ENCODE data around the gene MAP1LC3B2.
"Not testable (repeated sequence)": the region's sequence is repeated elsewhere in the genome, so short reads cannot be mapped to it uniquely, and the experiment has no call there.

MAP1LC3B2 gene

DNA sequence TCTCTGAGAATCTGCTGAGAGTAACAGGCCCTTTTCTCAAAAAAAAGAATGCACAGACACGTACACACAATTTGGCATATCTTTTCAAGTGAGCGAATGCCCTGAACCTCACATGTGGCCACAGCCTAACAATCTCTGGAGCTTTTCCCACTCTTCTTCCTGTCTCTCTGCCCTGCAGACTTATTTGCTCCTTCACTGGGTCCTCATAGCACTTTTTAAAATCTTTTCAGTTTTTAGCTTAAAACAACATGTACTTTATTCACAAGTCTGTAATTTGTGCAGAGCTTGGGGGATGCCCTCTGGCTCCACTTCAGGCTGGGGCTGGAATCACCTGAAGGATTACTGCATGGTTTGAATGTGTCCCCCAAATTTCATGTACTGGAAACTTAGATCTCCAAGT, 9.0 kb downstream of the MAP1LC3B2 start:
- no peaks in the 10 kb centered on the region for H3K9me3 ChIP-seq (ENCODE audit: control insufficient read depth, low read length)
- H3K4me3 ChIP-seq (ENCODE audit: low read length): no peak overlapping the region
- H3K27me3 ChIP-seq (ENCODE audit: control insufficient read depth, insufficient read depth, low read length): no peaks in the 10 kb centered on the region

DNA sequence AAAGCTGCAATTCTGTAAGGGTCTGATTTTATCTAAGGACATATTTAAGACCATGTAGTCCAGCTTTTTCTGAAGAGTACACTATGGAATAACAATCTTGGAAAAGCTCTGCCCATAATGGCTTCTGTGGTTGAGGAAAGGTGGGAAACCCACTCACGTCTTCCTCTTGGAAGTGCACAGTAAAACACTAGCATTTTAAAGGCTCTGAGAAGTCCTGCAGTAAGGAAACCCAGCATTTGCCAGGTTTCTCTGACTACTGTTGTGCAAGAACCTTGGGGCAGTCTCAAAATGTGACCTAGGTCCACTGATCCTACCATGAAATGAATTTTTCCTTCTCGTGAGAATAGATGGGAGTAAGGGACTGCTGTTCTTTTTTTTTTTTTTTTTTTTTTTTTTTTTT, 11.9 kb downstream of the MAP1LC3B2 start:
- Histone ChIP-seq H3K9ac (ENCODE audit: low read length) (no peak overlapping the region), H3K9me3 (ENCODE audit: control insufficient read depth, low read length) (no peaks in the 10 kb centered on the region), H3K27me3 (ENCODE audit: control insufficient read depth, insufficient read depth, low read length) (no peaks in the 10 kb centered on the region), H3K4me1 (ENCODE audit: control insufficient read depth, insufficient read depth, low read length) (no peaks in the 10 kb centered on the region), H3K36me3 (ENCODE audit: control insufficient read depth, insufficient read depth, low read length) (no peaks in the 10 kb centered on the region), H3K4me3 (ENCODE audit: low read length) (no peak overlapping the region)

More for the DNA sequence above, 9.0 kb downstream of the MAP1LC3B2 start:
- Histone ChIP-seq H3K9ac (ENCODE audit: low read length) (no peak overlapping the region), H3K36me3 (ENCODE audit: control insufficient read depth, insufficient read depth, low read length) (no peaks in the 10 kb centered on the region), H3K4me1 (ENCODE audit: control insufficient read depth, insufficient read depth, low read length) (no peaks in the 10 kb centered on the region)

DNA sequence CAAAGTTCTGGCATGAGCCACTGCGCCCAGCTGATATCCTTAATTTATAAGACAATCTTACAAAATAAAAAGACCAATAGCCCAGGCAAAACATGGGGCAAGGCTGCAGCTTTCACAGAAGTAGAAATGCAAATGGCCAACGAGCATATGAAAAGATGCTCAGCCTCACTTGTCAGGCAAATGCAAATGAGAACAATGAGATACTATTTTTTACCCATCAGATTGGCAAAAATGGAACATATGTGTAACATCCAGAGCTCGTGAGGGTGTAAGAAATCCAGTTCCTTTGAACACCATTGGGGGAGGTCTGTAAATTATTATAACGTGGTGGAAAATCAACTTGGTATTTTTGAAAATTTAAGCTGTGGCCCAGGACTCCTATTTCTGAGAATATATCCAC, 14.6 kb downstream of the MAP1LC3B2 start:
- Histone ChIP-seq H3K36me3 (ENCODE audit: control insufficient read depth, insufficient read depth, low read length) (no peaks in the 10 kb centered on the region), H3K27me3 (ENCODE audit: control insufficient read depth, insufficient read depth, low read length) (no peaks in the 10 kb centered on the region), H3K4me1 (ENCODE audit: control insufficient read depth, insufficient read depth, low read length) (peaks cover 9% of the 10 kb centered on the region), H3K9ac (ENCODE audit: low read length) (no peak overlapping the region), H3K9me3 (ENCODE audit: control insufficient read depth, low read length) (no peaks in the 10 kb centered on the region), H3K4me3 (ENCODE audit: low read length) (no peak overlapping the region)

DNA sequence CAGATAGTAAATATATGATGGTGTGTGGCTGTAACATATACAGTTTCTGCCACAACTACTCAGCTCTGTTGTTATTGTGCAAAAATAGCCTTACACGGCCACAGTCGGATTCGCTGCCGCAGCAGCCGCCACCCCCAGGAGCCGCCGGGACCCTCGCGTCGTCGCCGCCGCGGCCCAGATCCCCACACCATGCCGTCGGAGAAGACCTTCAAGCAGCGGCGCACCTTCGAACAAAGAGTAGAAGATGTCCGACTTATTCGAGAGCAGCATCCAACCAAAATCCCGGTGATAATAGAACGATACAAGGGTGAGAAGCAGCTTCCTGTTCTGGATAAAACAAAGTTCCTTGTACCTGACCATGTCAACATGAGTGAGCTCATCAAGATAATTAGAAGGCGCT, 16.6 kb downstream of the MAP1LC3B2 start:
- H3K9ac ChIP-seq (ENCODE audit: low read length); H3K9me3 ChIP-seq (ENCODE audit: control insufficient read depth, low read length): not testable (repeated sequence)

DNA sequence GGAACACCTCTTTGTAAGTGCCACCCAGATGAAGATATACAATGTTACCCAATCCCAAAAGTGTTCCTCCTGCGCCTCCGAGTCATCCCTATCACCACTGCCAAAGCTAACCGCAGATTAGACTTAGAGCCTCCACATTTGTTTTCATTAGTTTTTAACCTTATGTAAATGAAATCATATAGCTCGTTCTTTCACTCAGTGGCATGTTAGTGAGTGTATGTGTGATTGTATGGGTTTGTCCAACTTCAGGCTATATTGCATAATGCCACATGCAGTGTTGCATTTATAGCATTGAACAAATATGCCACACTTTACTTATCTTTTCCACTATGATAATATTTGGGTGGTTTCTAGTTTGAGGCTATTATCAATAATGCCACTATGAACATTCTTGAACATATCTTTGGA, 18.0 kb downstream of the MAP1LC3B2 start:
- no peaks in the 10 kb centered on the region for H3K27me3 ChIP-seq (ENCODE audit: control insufficient read depth, insufficient read depth, low read length)
- H3K36me3 ChIP-seq (ENCODE audit: control insufficient read depth, insufficient read depth, low read length): no peaks in the 10 kb centered on the region
- no peak overlapping the region for H3K9ac ChIP-seq (ENCODE audit: low read length)
- no peaks in the 10 kb centered on the region for H3K9me3 ChIP-seq (ENCODE audit: control insufficient read depth, low read length)
- no peak overlapping the region for H3K4me3 ChIP-seq (ENCODE audit: low read length)
- peaks cover 9% of the 10 kb centered on the region for H3K4me1 ChIP-seq (ENCODE audit: control insufficient read depth, insufficient read depth, low read length)

More for the DNA sequence above, 16.6 kb downstream of the MAP1LC3B2 start:
- H3K27me3 ChIP-seq (ENCODE audit: control insufficient read depth, insufficient read depth, low read length); H3K4me3 ChIP-seq (ENCODE audit: low read length); H3K4me1 ChIP-seq (ENCODE audit: control insufficient read depth, insufficient read depth, low read length); H3K36me3 ChIP-seq (ENCODE audit: control insufficient read depth, insufficient read depth, low read length): not testable (repeated sequence)

DNA sequence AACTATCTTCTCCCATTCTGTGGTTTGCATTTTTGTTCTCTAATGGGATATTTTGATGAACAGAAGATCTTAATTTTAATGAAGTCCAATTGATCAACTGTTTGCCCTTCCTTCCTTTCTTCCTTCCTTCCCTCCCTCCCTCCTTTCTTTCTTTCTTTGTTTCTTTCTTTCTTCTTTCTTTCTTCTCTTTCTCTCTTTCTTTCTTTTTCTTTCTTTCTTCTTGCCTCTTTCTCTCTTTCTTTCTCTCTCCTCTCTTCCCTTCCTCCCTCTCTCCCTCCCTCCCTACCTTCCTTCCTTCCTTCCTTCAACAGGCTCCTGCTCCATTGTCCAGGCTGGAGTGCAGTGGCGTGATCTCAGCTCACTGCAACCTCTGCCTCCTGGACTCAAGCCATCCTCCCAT, 18.9 kb downstream of the MAP1LC3B2 start:
- H3K4me1 ChIP-seq (ENCODE audit: control insufficient read depth, insufficient read depth, low read length): peaks cover 17% of the 10 kb centered on the region
- no peaks in the 10 kb centered on the region for H3K9me3 ChIP-seq (ENCODE audit: control insufficient read depth, low read length)
- no peak overlapping the region for H3K4me3 ChIP-seq (ENCODE audit: low read length)
- no peaks in the 10 kb centered on the region for H3K36me3 ChIP-seq (ENCODE audit: control insufficient read depth, insufficient read depth, low read length)
- H3K27me3 ChIP-seq (ENCODE audit: control insufficient read depth, insufficient read depth, low read length): no peaks in the 10 kb centered on the region
- no peak overlapping the region for H3K9ac ChIP-seq (ENCODE audit: low read length)

DNA sequence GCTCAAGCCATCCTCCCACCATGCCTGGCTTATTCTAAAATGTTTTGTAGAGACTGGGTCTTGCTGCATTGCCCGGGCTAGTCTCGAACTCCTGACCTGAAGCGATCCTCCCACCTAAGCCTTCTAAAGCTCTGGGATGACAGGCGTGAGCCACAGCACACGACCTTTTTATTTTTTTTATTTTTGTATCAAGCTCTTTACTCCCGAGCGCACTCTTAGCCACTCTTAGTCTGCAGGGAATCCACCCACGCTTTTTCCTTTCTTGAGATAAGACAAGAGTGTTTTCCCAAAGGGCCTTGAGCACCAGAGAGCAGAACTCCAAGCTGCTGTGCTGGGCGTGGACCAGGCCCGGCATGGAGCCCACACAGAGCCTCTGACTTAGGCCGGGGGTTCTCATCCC, 23.4 kb downstream of the MAP1LC3B2 start:
- Histone ChIP-seq H3K4me1 (ENCODE audit: control insufficient read depth, insufficient read depth, low read length) (peaks cover 24% of the 10 kb centered on the region), H3K27me3 (ENCODE audit: control insufficient read depth, insufficient read depth, low read length) (no peaks in the 10 kb centered on the region), H3K9ac (ENCODE audit: low read length) (no peak overlapping the region), H3K36me3 (ENCODE audit: control insufficient read depth, insufficient read depth, low read length) (no peaks in the 10 kb centered on the region), H3K4me3 (ENCODE audit: low read length) (no peak overlapping the region), H3K9me3 (ENCODE audit: control insufficient read depth, low read length) (no peaks in the 10 kb centered on the region)

DNA sequence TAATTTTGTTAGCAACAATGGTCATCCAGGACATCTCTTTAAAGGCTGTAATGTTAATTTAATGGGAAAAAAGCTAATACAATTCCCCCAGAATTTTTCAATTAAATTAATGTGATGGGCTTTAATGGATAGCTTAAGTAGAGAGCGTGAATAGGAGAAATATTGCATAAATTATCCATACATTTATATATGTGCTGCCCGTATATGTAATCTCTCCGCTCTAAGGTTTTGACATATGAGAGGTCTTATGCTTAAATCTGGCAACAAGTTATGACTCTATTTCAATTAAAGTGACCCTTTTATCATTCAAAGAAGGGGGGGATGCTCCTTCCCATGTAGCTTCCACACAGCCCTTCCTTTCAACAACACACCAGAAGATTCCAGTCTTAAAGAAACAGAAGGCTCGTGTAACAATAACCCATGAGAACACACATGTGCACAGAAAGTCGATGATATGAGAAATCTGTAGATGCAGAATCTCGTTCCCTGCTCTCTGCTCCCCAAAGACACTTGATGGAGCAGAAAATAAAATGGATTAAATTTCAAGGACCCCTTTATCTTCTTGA, 24.0 kb downstream of the MAP1LC3B2 start:
- no peaks in the 10 kb centered on the region for H3K36me3 ChIP-seq (ENCODE audit: control insufficient read depth, insufficient read depth, low read length)
- no peak overlapping the region for H3K4me3 ChIP-seq (ENCODE audit: low read length)

DNA sequence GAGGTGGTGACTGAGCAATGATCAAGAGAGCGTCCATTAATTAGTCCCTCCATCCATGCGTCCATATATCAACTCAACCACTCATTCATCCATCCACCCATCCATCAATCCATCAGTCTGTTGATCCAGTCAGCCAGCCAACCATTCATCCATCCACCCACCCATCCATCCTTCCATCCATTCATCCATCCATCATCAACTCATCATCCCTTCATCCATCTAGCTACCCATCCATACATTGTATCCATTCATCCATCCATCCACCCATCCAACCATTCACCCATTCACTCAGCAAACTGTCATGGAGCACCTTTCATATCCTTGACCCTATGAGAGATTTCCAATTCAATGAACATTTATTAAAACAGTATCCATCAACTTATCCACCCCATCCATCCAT, 28.1 kb downstream of the MAP1LC3B2 start:
- Histone ChIP-seq H3K4me3 (ENCODE audit: low read length) (no peak overlapping the region), H3K9me3 (ENCODE audit: control insufficient read depth, low read length) (no peaks in the 10 kb centered on the region), H3K4me1 (ENCODE audit: control insufficient read depth, insufficient read depth, low read length) (peaks cover 27% of the 10 kb centered on the region), H3K36me3 (ENCODE audit: control insufficient read depth, insufficient read depth, low read length) (no peaks in the 10 kb centered on the region), H3K9ac (ENCODE audit: low read length) (no peak overlapping the region), H3K27me3 (ENCODE audit: control insufficient read depth, insufficient read depth, low read length) (no peaks in the 10 kb centered on the region)

More for the DNA sequence above, 24.0 kb downstream of the MAP1LC3B2 start:
- no peaks in the 10 kb centered on the region for H3K27me3 ChIP-seq (ENCODE audit: control insufficient read depth, insufficient read depth, low read length)
- H3K9me3 ChIP-seq (ENCODE audit: control insufficient read depth, low read length): no peaks in the 10 kb centered on the region
- no peak overlapping the region for H3K9ac ChIP-seq (ENCODE audit: low read length)
- peaks cover 21% of the 10 kb centered on the region for H3K4me1 ChIP-seq (ENCODE audit: control insufficient read depth, insufficient read depth, low read length)

DNA sequence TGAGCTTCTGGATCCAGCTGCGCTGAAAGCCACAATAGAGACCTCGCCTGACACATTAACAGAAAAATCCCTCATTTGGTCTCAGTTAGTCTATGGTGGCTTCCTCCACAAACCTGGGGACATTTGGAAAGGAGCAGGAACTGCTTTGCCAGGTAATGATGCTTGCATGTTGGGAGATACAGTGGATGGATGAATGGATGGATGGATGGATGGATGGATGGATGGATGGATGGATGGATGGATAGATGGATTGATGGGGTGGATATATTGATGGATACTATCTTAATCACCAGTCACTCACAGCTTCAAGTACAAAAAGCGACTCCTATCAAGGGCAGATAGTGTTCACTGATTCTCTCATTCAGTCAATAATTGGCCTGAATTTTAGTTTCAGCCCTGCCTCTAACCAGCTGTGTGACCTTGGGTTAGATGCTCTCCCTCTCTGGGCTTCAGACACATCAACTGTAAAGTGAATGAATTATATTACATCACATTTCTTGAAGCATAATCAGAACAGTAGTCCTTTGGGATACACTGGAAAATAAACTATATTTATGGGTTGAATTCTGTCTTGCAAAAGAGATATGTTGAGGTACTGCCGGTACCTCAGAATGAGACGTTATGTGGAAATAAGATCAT, 29.3 kb downstream of the MAP1LC3B2 start:
- H3K27me3 ChIP-seq (ENCODE audit: control insufficient read depth, insufficient read depth, low read length): no peaks in the 10 kb centered on the region
- no peak overlapping the region for H3K9ac ChIP-seq (ENCODE audit: low read length)
- peaks cover 26% of the 10 kb centered on the region for H3K4me1 ChIP-seq (ENCODE audit: control insufficient read depth, insufficient read depth, low read length)
- H3K9me3 ChIP-seq (ENCODE audit: control insufficient read depth, low read length): no peaks in the 10 kb centered on the region
- H3K36me3 ChIP-seq (ENCODE audit: control insufficient read depth, insufficient read depth, low read length): no peaks in the 10 kb centered on the region
- H3K4me3 ChIP-seq (ENCODE audit: low read length): no peak overlapping the region

DNA sequence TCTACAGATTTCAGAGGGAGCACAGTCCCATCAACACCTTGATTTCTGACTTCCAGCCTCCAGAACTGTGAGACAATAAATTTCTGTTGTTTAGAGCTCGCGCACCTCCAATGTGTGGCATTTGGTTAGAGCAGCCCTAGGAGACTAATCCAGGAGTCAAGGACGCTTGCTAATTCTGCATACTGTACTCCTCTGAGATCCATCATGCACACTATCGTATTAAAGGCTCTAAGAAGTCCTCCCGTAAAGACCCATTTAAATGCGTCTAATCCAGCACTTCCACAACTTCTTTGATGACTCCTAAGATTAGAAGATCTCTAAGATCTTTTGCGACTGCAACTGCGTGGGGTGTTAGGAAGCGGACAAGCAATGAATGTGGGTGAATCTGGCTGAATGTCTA, 30.4 kb downstream of the MAP1LC3B2 start:
- Histone ChIP-seq H3K9ac (ENCODE audit: low read length) (no peak overlapping the region), H3K36me3 (ENCODE audit: control insufficient read depth, insufficient read depth, low read length) (no peaks in the 10 kb centered on the region), H3K27me3 (ENCODE audit: control insufficient read depth, insufficient read depth, low read length) (no peaks in the 10 kb centered on the region), H3K9me3 (ENCODE audit: control insufficient read depth, low read length) (no peaks in the 10 kb centered on the region), H3K4me3 (ENCODE audit: low read length) (no peak overlapping the region), H3K4me1 (ENCODE audit: control insufficient read depth, insufficient read depth, low read length) (peaks cover 26% of the 10 kb centered on the region)

DNA sequence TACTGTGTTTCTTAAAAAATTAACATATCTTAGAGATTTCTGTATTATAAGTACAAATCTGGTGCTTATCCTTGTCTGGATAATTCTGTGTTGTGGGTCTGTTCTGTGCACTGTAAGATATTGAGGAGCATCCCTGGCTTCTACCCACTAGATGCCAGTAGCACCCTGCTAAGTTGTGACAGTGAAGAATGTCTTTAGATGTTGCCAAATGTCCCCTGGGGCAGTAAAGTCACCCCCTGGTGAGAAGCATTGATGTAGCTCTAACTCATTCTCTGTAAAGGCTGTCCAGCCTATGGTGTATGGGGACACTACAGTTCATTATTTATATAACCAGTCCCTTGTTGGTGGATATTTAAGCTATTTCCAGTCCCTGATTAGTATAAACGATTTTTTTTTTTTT, 31.4 kb downstream of the MAP1LC3B2 start:
- Histone ChIP-seq H3K4me1 (ENCODE audit: control insufficient read depth, insufficient read depth, low read length) (peaks cover 26% of the 10 kb centered on the region), H3K9ac (ENCODE audit: low read length) (no peak overlapping the region), H3K4me3 (ENCODE audit: low read length) (no peak overlapping the region), H3K27me3 (ENCODE audit: control insufficient read depth, insufficient read depth, low read length) (no peaks in the 10 kb centered on the region), H3K36me3 (ENCODE audit: control insufficient read depth, insufficient read depth, low read length) (no peaks in the 10 kb centered on the region), H3K9me3 (ENCODE audit: control insufficient read depth, low read length) (no peaks in the 10 kb centered on the region)
